ENCODE data around the gene RNF220. TPM values are rescaled to one million over a fixed set of nuclear protein-coding genes. Genes with fewer than 3 reads are reported as not detected.

Gene RNF220
- total and polyA plus RNA-seq, 2 donors from 2014 or later, result 66.9 to 69.0 TPM

DNA sequence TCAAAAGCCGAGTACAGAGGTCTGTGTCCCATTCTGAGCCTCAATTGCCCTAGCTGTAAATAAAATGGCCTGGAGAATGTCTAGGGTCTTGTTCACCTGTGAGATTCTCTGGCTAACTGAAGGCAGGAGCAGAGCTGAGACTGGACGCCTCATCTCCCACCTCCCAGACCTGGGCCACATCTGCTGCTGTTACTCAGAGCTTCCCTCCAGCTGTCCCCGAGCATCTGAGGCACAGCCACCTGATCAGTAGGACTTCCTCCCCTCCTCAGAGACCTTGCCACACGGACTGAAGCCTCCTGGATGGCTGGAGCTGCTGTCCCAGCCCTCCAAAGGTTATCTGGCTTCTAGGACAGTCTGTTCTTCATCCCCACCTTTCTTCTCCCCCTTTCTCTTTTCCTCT, 206.8 kb downstream of the RNF220 start:
- FAIRE-seq, result no peak

DNA sequence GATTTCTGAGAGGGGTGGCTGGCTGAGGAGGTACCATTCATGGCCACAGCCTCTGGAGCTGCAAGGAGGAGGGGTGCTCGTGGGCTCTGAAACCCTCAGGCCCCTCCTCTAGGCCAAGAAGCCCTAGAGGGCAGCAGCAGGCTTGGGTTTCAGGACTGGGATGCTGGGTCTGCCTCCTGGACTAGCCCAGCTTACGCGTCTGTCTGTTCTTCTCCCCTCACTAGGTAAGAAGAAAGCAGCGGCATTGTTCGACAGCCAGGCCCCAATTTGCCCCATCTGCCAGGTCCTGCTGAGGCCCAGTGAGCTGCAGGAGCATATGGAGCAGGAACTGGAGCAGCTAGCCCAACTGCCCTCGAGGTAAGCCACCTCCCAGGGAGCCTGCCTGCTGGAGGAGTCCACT, 208.9 kb downstream of the RNF220 start:
- Histone ChIP-seq H3K4me3 (ENCODE audit: low read length in 3 of 3) (no peak overlapping the region), H3K9me3 (ENCODE audit: control insufficient read depth in 2 of 3, insufficient read depth in 1 of 3, low read length in 3 of 3) (no peaks in the 10 kb centered on the region), H3K27me3 (ENCODE audit: control insufficient read depth, insufficient read depth, low read length) (peaks cover 18% of the 10 kb centered on the region), H3K36me3 (ENCODE audit: control insufficient read depth in 2 of 3, insufficient read depth in 3 of 3, low read length in 3 of 3) (no peaks in the 10 kb centered on the region), H3K27ac (ENCODE audit: low read depth in 2 of 2, low read length in 2 of 2) (no peak overlapping the region), H3K9ac (ENCODE audit: low read length in 3 of 3) (no peak overlapping the region), H3K4me1 (ENCODE audit: control insufficient read depth in 2 of 3, insufficient read depth in 2 of 3, low read depth in 1 of 3, low read length in 3 of 3) (no peaks in the 10 kb centered on the region)
- DNase-seq, result no peak
- TF ChIP-seq, protein P1, sequence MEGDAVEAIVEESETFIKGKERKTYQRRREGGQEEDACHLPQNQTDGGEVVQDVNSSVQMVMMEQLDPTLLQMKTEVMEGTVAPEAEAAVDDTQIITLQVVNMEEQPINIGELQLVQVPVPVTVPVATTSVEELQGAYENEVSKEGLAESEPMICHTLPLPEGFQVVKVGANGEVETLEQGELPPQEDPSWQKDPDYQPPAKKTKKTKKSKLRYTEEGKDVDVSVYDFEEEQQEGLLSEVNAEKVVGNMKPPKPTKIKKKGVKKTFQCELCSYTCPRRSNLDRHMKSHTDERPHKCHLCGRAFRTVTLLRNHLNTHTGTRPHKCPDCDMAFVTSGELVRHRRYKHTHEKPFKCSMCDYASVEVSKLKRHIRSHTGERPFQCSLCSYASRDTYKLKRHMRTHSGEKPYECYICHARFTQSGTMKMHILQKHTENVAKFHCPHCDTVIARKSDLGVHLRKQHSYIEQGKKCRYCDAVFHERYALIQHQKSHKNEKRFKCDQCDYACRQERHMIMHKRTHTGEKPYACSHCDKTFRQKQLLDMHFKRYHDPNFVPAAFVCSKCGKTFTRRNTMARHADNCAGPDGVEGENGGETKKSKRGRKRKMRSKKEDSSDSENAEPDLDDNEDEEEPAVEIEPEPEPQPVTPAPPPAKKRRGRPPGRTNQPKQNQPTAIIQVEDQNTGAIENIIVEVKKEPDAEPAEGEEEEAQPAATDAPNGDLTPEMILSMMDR (IDR thresholded peaks at IDR 0.05; ENCODE audit: borderline replicate concordance, extremely low read depth, insufficient read depth), result no peak
- no peak for FAIRE-seq
- intact Hi-C loops (cut with DNase I), result no loop called here

More for the DNA sequence above, 206.8 kb downstream of the RNF220 start:
- Histone ChIP-seq H3K27ac (ENCODE audit: low read depth in 2 of 2, low read length in 2 of 2) (no peak overlapping the region), H3K27me3 (ENCODE audit: control insufficient read depth, insufficient read depth, low read length) (peaks cover 17% of the 10 kb centered on the region), H3K4me3 (ENCODE audit: low read length in 3 of 3) (no peak overlapping the region), H3K36me3 (ENCODE audit: control insufficient read depth in 2 of 3, insufficient read depth in 3 of 3, low read length in 3 of 3) (no peaks in the 10 kb centered on the region), H3K9ac (ENCODE audit: low read length in 3 of 3) (no peak overlapping the region), H3K4me1 (ENCODE audit: control insufficient read depth in 2 of 3, insufficient read depth in 2 of 3, low read depth in 1 of 3, low read length in 3 of 3) (no peaks in the 10 kb centered on the region), H3K9me3 (ENCODE audit: control insufficient read depth in 2 of 3, insufficient read depth in 1 of 3, low read length in 3 of 3) (no peaks in the 10 kb centered on the region)
- intact Hi-C loops (cut with DNase I), result no loop called here
- DNase-seq, result no peak
- TF ChIP-seq, protein P1 (IDR thresholded peaks at IDR 0.05; ENCODE audit: borderline replicate concordance, extremely low read depth, insufficient read depth), result no peak

DNA sequence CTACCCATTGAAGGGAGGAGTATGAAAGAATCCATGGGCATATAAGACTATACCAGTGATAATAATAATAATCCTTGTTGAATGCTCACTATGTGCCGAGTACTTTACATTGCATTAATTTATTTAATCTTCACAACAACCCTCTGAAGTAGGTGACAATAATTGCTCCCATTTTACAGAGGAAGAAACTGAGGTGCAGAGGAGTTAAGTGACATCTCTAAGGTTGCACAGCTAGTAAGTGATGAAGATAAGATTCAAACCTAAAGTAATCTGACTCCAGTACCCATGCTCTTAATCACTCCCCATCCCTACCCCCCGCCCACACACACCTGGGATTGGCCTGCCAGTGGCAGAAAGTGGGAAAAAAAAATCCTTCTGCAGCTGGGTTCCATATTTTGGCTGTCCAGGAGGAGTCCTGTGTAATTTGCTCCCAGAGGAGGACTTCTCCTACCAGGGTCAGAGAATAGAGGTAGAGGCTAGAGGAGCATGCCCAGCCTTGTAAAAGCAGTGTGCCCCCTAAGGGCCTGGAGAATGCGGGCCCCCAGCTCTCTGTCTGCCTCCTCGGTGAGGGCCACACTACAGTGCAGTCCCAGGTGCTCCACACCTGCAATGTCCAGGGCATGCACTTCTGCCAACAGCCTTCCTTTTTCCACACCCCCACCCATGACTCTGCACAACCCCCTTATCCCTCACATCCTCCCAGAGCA, 211.4 kb downstream of the RNF220 start:
- H3K4me3 ChIP-seq (ENCODE audit: low read length in 3 of 3), result no peak overlapping the region
- no peak for DNase-seq
- intact Hi-C loops (cut with DNase I), result no loop called here

More for the DNA sequence above, 211.4 kb downstream of the RNF220 start:
- H3K27me3 ChIP-seq (ENCODE audit: control insufficient read depth, insufficient read depth, low read length), result peaks cover 16% of the 10 kb centered on the region
- TF ChIP-seq, protein P1 (IDR thresholded peaks at IDR 0.05; ENCODE audit: borderline replicate concordance, extremely low read depth, insufficient read depth), result no peak
- no peaks in the 10 kb centered on the region for H3K9me3 ChIP-seq (ENCODE audit: control insufficient read depth in 2 of 3, insufficient read depth in 1 of 3, low read length in 3 of 3)
- H3K4me1 ChIP-seq (ENCODE audit: control insufficient read depth in 2 of 3, insufficient read depth in 2 of 3, low read depth in 1 of 3, low read length in 3 of 3), result peaks cover 0 to 7% (median 0%) of the 10 kb centered on the region in 3 donors
- no peak overlapping the region for H3K27ac ChIP-seq (ENCODE audit: low read depth in 2 of 2, low read length in 2 of 2)
- no peaks in the 10 kb centered on the region for H3K36me3 ChIP-seq (ENCODE audit: control insufficient read depth in 2 of 3, insufficient read depth in 3 of 3, low read length in 3 of 3)
- H3K9ac ChIP-seq (ENCODE audit: low read length in 3 of 3), result no peak overlapping the region
- no peak for FAIRE-seq

All from kidney (tissue), 14 donors.